Activated CD4-positive, alpha-beta memory T cell treated with anti-CD3 and anti-CD28 coated beads for 36 hours (primary cell): Measurements from ENCODE around the gene ANGPTL2. TPM values are rescaled to one million over a fixed set of nuclear protein-coding genes. Genes with fewer than 3 reads are reported as not detected.

Experiments
- CTCF ChIA-PET: fragments of 350-600 bp; sonication (Branson Sonifier 250); formaldehyde crosslinking; loops from one replicate; lab custom pipeline; 2021; ENCODE audit warnings: antibody characterized with exemption, inconsistent platforms; lab: Charles Lee
- POLR2A ChIA-PET: fragments of 350-600 bp; sonication (Branson Sonifier 250); formaldehyde crosslinking; loops from one replicate; lab custom pipeline; 2021; ENCODE audit warnings: antibody characterized with exemption; lab: Charles Lee
- DNase-seq: peaks from one replicate; pipeline ENCODE4 v3.0.0-alpha.2; 2020
- H3K27ac Mint-ChIP-seq: one replicate; pipeline ENCODE4 v1.8.0; 2021; ENCODE audit warnings: mixed read lengths
- H3K27me3 Mint-ChIP-seq: one replicate; pipeline ENCODE4 v1.8.0; 2021; ENCODE audit warnings: mixed read lengths
- H3K36me3 Mint-ChIP-seq: one replicate; pipeline ENCODE4 v1.8.0; 2021; ENCODE audit warnings: mixed read lengths
- H3K4me1 Mint-ChIP-seq: one replicate; pipeline ENCODE4 v1.8.0; 2021; ENCODE audit warnings: low read depth, mixed read lengths
- H3K4me3 Mint-ChIP-seq: one replicate; pipeline ENCODE4 v1.8.0; 2021; ENCODE audit warnings: mild to moderate bottlenecking, mixed read lengths
- H3K9me3 Mint-ChIP-seq: one replicate; pipeline ENCODE4 v1.8.0; 2021; ENCODE audit warnings: mixed read lengths
- intact Hi-C: fragments of 100-400 bp; cut with micrococcal nuclease; formaldehyde crosslinking; loops from one replicate; pipeline ENCODE4 v1.15.1; 2023
- total RNA-seq, 2 experiments: library from RNA; stranded (reverse); gene quantifications; one replicate each; pipeline ENCODE4 v1.2.3, GENCODE V29; 2021

ANGPTL2 gene
- total RNA-seq, 2 experiments from 2014 or later = not detected

DNA sequence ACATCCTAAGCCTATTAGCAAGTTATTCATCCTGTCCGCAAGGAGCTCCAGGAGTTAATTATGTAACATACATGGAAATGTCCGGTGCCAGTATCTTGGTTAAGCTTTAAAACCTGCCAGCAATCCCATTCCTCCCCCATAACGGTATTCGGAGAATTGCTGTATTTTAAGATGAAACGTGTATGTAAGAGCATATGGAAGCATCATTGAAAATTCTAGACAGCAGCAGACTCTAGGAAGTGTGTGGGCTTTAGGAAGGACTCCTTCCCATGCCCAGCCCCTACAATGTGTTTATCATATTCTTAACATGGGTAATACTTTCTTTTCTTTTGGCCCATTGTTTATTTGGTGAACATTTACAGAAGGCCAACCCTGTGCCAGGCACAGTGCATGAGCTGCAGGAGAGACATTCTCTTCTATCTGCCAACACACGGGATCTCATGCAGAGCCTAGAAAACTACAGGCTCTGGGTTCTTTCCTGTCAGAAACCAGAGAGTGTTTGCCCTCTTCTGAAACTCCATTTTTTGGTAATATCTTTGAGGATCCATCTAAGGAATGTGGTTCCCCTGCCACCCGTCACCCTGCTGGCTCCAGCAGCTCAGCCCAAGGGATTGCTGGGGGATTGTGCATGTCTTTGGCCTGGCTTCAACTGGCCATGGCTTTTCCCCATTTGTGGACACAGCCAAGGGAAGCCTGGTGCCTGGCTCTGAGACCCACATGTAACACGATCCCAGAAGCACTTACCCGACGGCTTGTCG is 15.1 kb downstream of the ANGPTL2 start:
- Mint-ChIP-seq H3K4me1 (no peaks in the 10 kb centered on the region), H3K4me3 (no peak overlapping the region), H3K9me3 (no peaks in the 10 kb centered on the region), H3K36me3 (no peaks in the 10 kb centered on the region), H3K27ac (no peak overlapping the region), H3K27me3 (no peaks in the 10 kb centered on the region)
- POLR2A ChIA-PET = interaction anchor here (0.6 kb wide), 1 partner anchor 270 kb away, joined by 3 read pairs; no protein-coding TSS in a partner anchor
- DNase-seq = no peak
- CTCF ChIA-PET = interaction anchor here (1.2 kb wide), 1 partner anchor 248 kb away, joined by 4 read pairs; no protein-coding TSS in a partner anchor
- intact Hi-C loops = no loop called here

DNA sequence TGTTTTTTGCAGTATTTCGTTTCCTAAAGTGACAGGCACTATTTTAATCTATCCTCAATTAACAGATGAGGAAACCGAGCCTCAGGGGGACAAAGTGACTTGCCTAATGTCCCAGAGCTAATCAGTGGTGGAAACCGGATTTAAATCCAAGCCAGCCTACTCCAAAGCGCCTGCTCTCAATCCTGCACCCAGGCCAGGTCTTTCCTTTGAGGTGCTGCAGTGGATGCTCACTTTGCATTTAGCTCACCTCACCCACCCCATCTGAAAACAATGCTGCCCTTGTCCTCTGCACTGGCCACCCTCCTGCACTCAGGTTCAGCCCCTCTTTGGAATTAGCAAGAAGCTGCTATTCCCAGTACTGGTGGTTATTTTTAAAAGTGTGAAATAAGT is 16.0 kb downstream of the ANGPTL2 start:
- no peak overlapping the region for H3K4me3 Mint-ChIP-seq
- no peaks in the 10 kb centered on the region for H3K4me1 Mint-ChIP-seq
- CTCF ChIA-PET = interaction anchor here (0.8 to 1.2 kb wide), 2 partner anchors 9 to 247 kb away, joined by 3 to 4 read pairs; no protein-coding TSS in a partner anchor
- intact Hi-C loops = no loop called here
- no peak overlapping the region for H3K27ac Mint-ChIP-seq
- no peaks in the 10 kb centered on the region for H3K9me3 Mint-ChIP-seq
- H3K27me3 Mint-ChIP-seq = no peaks in the 10 kb centered on the region
- POLR2A ChIA-PET = no interaction called here
- H3K36me3 Mint-ChIP-seq = no peaks in the 10 kb centered on the region
- no peak for DNase-seq

DNA sequence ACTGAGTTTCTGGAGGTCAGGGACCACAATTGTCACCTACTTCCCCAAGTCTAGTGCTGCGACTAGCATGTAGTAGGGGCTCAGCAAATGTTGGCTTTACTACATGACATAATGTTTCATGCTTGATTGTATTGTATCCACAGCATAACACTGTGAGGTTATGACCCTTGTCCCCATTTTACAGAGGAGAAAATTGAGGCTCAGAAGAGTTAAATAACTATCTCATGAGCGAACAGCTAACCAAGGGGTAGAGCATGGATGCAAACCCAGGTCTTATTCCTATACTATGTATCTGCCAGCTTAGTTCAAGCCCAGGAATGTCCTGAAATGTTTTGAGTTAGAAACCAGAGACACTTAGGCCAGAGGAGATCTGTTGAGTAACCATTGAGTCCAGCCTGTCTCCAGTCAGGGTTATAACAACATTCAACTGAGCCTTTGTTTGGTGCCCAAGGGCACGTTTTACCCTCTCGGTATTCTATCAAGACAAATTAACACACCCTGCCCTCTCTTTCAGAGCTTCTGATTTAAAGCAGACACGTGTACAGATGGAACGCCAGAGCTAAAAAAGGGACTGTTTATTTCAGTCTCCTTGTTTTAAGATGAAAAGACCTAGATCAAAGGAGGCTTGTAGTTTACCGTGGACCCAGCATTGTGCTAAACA is 16.5 kb downstream of the ANGPTL2 start:
- ChIA-PET POLR2A (no interaction called here), CTCF (interaction anchor here (0.8 to 1.2 kb wide), 2 partner anchors 9 to 246 kb away, joined by 3 to 4 read pairs; no protein-coding TSS in a partner anchor)
- Mint-ChIP-seq H3K4me1 (no peaks in the 10 kb centered on the region), H3K36me3 (no peaks in the 10 kb centered on the region), H3K27ac (no peak overlapping the region), H3K27me3 (no peaks in the 10 kb centered on the region), H3K4me3 (no peak overlapping the region), H3K9me3 (no peaks in the 10 kb centered on the region)
- intact Hi-C loops = no loop called here
- DNase-seq = no peak

DNA sequence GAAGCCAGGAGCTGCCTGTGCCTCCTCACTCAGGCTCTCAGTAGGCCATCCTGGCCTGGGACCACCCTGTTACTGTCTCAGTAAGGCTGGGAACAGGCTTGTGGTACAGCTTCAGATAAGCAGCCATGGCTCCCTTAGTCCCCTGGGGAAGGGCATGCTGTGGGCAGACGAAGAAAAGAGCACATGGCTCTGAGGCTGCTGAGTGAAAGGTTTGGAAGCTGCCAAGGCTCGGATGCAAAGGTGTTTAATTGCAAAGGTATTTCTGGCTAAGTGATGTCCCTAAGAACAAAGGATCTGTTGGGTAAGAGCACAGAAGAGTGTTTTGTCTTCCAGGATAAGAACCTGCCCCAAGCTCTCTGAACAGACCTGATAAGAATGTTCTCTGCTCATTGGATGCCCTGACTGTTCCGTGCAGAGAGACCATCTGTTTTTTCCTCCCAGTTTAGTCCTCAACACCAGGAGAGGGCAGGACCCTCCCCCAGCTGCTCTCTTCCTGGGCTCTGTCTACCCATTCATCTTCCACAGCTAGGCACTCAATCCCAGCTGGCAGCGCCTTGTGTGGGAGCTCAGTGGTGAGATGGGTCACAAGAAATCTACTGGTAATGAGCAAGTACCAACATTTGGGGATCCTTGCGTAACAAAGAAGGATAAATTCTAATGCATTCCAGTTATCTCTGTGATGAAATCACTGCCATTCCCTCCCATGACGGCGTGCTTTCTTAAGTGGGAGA is 17.7 kb downstream of the ANGPTL2 start:
- no peaks in the 10 kb centered on the region for H3K4me1 Mint-ChIP-seq
- H3K4me3 Mint-ChIP-seq = no peak overlapping the region
- ChIA-PET POLR2A (no interaction called here), CTCF (no interaction called here)
- no peak overlapping the region for H3K27ac Mint-ChIP-seq
- no peaks in the 10 kb centered on the region for H3K9me3 Mint-ChIP-seq
- no peaks in the 10 kb centered on the region for H3K27me3 Mint-ChIP-seq
- DNase-seq = no peak
- H3K36me3 Mint-ChIP-seq = no peaks in the 10 kb centered on the region
- intact Hi-C loops = no loop called here

DNA sequence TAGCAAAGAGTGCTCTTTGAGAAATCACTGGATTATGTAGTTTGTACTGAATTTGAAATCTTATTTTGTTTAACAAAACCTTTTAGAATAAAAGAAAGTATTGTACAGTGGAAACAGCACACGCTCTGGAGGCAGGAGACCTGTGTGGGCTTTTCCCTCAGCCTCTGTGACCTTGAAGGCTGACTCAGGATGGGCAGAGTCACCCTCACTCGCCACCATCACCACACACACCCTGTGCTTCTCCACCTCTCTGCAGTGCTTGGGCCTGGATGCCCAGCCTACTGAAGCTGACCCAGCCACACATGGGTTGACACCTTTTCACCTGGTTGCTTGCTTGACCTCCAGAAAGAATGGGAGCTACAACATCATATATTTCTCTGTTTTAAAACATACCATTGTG is 19.6 kb downstream of the ANGPTL2 start:
- Mint-ChIP-seq H3K27me3 (no peaks in the 10 kb centered on the region), H3K9me3 (no peaks in the 10 kb centered on the region), H3K4me3 (no peak overlapping the region), H3K36me3 (no peaks in the 10 kb centered on the region), H3K27ac (no peak overlapping the region), H3K4me1 (no peaks in the 10 kb centered on the region)
- ChIA-PET CTCF (no interaction called here), POLR2A (no interaction called here)
- DNase-seq = no peak
- intact Hi-C loops = no loop called here

DNA sequence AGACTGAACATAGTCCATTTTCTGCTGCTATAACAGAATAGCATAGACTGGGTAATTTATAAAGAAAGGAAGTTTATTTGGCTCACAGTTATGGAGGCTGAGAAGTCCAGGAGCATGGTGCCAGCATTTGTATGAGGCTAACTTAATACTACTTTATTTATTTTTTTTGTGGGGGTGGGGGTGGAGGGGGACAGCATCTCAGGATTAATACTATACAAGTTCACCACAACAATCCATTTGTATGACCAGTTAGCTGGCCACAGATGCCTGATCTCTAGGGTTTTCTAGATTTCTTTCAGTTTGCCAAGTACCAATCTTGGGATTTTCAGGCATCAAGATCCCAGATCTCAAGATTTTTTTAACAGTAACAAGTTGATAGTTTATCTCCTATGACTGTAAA is 20.3 kb downstream of the ANGPTL2 start:
- Mint-ChIP-seq H3K27me3 (no peaks in the 10 kb centered on the region), H3K4me3 (no peak overlapping the region), H3K36me3 (no peaks in the 10 kb centered on the region), H3K4me1 (no peaks in the 10 kb centered on the region), H3K27ac (no peak overlapping the region), H3K9me3 (no peaks in the 10 kb centered on the region)
- POLR2A ChIA-PET = no interaction called here
- CTCF ChIA-PET = no interaction called here
- intact Hi-C loops = no loop called here
- no peak for DNase-seq

DNA sequence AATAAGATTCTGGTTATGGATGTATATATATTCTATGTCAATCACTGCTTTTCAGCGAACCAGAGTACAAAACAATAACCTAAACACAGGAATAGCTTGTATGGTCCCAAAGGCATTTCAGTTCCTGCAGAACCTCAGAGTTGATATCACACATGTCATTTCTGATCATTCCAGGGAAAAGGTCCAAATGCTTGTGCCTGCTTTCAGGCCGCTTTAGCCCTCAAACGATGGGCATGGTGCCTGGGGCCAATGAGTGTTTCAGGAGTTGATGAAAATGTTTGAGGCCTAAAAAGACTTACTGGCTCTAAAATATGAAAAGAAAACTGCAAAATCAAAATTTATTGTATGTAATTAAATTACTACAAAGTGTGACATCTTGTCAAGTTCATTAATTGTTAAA is 22.8 kb downstream of the ANGPTL2 start:
- H3K36me3 Mint-ChIP-seq = no peaks in the 10 kb centered on the region
- H3K27ac Mint-ChIP-seq = no peak overlapping the region
- no peaks in the 10 kb centered on the region for H3K4me1 Mint-ChIP-seq
- intact Hi-C loops = no loop called here
- POLR2A ChIA-PET = no interaction called here
- H3K9me3 Mint-ChIP-seq = no peaks in the 10 kb centered on the region
- H3K4me3 Mint-ChIP-seq = no peak overlapping the region
- DNase-seq = no peak
- CTCF ChIA-PET = no interaction called here
- H3K27me3 Mint-ChIP-seq = no peaks in the 10 kb centered on the region

DNA sequence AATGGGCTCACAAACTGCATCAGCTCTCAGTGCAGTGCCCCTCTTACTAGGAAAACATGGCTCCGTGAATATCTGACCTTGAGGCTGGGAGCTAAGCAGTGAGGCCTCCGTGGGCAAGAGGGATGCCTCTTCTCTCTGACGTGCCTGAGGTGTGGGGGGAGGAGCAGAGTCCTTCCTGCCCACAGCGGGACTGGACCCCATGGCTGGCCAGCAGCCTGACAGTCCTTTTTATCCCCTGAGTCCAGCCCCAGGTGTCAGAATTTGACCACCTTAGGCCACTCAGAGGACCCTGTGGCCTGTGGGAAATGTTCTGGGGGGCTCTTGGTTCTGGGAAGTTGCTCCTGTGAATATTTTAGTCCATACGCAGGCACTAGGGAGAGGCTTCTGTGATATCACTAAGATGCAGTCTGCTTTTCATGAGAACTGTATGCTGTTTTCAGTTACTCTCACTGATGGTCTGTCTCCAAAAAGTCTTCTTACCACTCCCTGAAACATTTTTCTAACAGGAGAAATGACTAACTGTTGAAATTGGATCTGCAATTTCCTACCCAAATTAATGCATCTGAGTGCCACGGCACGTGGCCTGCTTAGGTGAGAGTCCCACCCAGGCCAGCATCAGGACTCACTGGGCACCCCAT is 23.4 kb downstream of the ANGPTL2 start:
- no peaks in the 10 kb centered on the region for H3K4me1 Mint-ChIP-seq
- CTCF ChIA-PET = no interaction called here
- no peaks in the 10 kb centered on the region for H3K36me3 Mint-ChIP-seq
- intact Hi-C loops = no loop called here
- no peak overlapping the region for H3K4me3 Mint-ChIP-seq
- H3K27me3 Mint-ChIP-seq = no peaks in the 10 kb centered on the region
- POLR2A ChIA-PET = no interaction called here
- H3K9me3 Mint-ChIP-seq = no peaks in the 10 kb centered on the region
- DNase-seq = no peak
- no peak overlapping the region for H3K27ac Mint-ChIP-seq

DNA sequence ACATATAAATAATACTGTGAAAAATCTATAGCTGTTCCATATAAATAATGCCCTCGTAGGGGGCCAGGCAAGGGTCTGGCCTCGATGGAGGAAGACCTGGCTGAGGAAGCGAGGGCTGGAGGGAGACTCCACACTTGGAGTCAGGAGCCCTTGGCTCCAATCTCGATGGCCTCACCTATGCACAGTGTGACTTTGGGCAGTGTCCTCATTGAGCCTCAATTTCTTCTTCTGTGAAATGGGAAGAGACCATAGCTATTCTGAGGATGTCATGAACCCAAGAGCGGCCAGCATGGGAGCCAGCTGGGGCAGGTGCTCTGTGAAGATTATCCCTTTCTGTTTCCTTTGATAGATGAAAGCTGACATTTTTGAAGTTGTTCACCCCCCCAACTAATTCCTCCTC is 24.8 kb downstream of the ANGPTL2 start:
- Mint-ChIP-seq H3K4me1 (no peaks in the 10 kb centered on the region), H3K36me3 (no peaks in the 10 kb centered on the region), H3K27ac (no peak overlapping the region), H3K27me3 (no peaks in the 10 kb centered on the region), H3K9me3 (no peaks in the 10 kb centered on the region), H3K4me3 (no peak overlapping the region)
- intact Hi-C loops = no loop called here
- DNase-seq = no peak
- ChIA-PET CTCF (no interaction called here), POLR2A (no interaction called here)

DNA sequence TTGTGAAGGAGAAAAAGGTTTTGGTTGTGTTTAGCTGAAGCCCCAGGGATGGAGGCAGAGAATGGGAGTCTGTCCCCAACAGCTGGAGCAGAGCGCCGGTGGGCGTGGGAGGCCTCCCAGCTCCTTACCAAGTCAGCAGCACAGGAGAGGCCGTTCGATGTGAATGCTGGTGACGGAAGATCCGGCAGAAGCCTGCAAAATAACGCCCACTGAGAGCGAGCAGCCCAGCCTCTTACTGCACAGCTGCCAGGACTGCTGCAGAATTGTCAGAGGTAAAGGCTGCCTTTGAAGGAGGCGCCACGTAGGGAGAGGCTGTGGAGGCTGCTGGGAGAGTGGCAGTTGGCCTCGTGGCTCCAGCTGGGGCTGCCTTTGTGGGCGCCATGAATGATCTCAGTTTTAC is 26.2 kb downstream of the ANGPTL2 start:
- Mint-ChIP-seq H3K9me3 (no peaks in the 10 kb centered on the region), H3K27ac (no peak overlapping the region), H3K36me3 (no peaks in the 10 kb centered on the region), H3K4me1 (no peaks in the 10 kb centered on the region), H3K27me3 (no peaks in the 10 kb centered on the region), H3K4me3 (no peak overlapping the region)
- DNase-seq = no peak
- ChIA-PET CTCF (no interaction called here), POLR2A (no interaction called here)
- intact Hi-C loops = no loop called here

DNA sequence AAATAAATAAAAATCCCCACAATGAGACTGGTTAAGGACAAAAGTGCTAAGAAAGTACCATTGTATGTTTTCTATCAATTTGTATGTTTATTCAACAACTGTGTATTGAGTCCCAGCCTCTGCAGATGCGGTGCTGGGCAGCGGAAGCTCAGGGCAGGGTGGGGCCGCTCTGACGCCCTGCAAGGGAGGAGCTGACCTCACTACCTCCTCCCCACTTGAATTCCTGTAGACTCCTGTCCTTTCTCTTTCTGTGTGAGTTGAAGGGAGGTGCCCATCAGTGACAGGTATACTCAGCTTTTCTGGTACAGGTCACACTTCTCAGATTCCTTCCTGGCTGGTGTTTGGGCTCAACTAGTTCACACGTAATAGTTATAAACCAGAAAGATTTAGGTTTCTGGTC is 27.0 kb downstream of the ANGPTL2 start:
- ChIA-PET CTCF (no interaction called here), POLR2A (no interaction called here)
- Mint-ChIP-seq H3K9me3 (no peaks in the 10 kb centered on the region), H3K36me3 (no peaks in the 10 kb centered on the region), H3K4me3 (no peak overlapping the region), H3K27ac (no peak overlapping the region), H3K4me1 (no peaks in the 10 kb centered on the region), H3K27me3 (no peaks in the 10 kb centered on the region)
- intact Hi-C loops = no loop called here
- DNase-seq = no peak
